ENCODE data around the gene TUBB3.
"Not testable (repeated sequence)": the region's sequence is repeated elsewhere in the genome, so short reads cannot be mapped to it uniquely, and the experiment has no call there.

Gene TUBB3

DNA sequence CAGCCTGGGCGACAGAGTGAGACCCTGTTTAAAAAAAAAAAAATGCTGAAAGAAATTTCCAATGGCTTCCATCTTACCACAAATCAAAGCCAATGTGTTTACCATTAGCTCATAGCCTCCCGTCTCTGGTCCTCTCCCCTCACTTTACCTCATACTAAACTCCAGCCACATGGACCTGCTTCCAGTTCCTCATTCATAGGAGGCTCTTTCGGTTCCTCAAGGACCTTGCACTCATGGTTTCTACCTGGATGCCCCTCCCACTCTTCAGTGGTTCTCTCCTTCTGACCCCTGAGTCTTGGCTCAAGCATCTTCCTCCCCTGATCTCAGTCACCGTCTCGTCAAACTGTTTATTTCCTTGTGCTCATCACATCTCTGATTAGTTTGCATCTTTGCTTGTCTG lies 21.6 kb downstream of the TUBB3 start:
- FAIRE-seq, result no peak

DNA sequence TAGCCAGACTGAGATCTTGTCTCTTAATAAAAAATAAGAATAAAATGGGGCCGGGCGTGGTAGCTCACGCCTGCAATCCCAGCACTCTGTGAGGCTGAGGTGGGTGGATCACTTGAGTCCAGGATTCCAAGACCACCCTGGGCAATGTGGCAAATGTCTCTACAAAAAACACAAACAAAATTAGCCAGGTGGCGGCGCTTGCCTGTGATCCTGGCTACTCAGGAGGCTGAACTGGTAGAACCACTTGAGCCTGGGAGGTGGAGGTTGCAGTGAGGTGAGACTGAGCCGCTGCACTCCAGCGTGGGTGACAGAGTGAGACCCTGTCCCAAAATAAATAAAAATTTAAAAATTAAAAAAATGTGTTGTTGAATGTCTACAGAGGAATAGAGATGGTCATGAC lies 22.5 kb downstream of the TUBB3 start:
- no peak for FAIRE-seq

DNA sequence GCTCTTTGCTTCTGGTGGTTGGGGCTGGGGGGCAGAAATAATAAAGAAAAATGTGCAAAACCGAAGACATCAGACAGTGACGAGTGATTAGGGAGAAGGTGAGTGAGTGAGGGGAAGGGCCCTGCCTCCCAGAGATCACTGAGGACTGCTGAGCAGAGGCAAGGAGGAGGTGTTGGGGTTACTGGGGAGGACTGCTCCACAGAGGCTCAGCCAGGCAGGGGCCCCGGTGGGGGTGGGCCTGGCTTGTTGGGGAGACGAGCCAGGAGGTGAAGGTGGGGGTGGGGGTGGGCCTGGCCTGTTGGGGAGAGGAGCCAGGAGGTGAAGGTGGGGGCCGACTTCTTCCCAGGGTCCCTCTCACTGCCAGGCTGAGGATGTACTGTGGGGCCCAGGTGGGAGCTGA lies 23.4 kb downstream of the TUBB3 start:
- no peak for FAIRE-seq

DNA sequence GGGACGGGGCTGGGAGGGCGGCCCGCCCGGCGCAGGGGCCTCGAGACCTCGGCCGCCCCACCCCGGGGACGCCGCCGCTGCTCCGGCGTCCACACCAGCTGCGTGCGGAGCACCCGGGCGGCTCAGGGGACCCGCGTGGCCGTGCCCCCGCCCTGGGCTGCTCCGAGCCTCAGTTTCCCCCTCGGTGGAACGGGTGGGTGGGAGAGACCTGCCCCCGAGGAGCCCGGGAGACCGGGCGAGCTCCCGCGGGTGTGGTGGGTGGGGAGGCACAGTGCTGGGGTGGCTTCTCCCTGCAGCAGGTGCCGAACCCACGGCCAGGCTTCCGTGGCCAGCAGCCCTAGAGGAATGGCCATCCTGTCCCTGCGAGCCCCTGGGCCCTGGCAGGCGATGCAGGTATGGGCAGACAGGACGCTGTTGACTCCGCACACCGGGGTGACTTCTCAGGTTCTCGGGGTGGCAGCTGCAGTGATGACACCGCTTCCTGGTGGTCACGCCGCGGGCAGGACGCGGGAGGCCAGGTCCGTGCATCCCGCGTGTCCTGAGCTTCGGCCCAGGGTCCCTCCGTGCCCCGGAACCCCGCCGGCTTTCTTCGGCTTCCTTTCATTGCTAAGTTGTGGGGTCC lies 26.1 kb downstream of the TUBB3 start:
- FAIRE-seq, result no peak

DNA sequence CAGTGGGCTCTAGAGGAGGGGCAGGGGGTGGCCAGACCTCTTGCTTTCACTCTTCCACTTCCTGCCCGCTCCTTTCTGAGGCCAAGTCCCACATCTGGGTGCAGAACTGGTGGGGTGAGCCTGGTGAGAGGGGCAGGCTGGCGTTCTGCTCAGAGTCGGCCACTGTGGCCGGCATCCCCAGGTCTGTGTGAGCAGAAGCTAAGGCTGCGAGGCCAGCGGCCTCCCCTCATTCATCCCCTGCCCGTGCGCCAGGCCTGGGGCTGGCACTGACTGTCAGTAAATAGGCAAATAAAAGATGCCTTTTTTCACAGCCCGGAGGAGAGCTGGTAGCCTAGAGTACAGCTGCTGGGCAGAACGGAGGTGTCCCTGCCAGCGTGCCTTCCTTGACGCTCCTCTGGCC lies 26.6 kb downstream of the TUBB3 start:
- FAIRE-seq, result no peak

DNA sequence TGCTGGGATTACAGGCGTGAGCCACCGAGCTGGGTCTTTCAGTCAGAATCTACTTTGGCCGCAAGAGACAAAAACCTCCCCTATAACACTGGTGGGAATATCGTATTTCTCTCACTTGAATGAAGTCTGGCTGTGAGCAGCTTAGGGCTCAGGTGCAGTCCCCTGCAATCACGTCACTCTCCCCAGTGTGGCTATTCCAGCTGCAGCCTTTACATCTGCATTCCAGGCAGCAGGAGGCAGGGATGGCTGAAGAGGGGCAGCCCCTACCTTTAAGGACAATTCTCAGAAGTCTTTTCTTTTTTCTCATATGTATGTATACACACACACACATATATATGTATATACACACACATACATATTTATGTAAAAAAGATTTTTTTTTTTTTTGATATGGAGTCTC lies 28.4 kb downstream of the TUBB3 start:
- FAIRE-seq, result no peak

DNA sequence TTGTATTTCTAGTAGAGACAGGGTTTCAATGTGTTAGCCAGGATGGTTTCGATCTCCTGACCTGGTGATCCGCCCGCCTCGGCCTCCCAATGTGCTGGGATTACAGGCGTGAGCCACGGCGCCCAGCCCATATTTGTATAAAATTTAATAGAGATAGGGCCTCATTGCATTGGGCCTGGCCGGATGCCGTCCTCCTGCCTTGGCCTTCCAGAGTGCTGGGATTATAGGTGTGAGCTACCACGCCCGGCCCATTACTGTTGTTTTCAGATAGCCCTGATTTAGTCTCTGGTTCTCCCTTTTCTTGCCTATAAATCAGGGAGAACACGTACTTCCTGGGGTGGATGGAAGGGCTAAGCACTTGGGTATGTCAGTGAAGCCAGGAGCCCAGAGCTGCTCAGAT lies 28.9 kb downstream of the TUBB3 start:
- no peak for FAIRE-seq

DNA sequence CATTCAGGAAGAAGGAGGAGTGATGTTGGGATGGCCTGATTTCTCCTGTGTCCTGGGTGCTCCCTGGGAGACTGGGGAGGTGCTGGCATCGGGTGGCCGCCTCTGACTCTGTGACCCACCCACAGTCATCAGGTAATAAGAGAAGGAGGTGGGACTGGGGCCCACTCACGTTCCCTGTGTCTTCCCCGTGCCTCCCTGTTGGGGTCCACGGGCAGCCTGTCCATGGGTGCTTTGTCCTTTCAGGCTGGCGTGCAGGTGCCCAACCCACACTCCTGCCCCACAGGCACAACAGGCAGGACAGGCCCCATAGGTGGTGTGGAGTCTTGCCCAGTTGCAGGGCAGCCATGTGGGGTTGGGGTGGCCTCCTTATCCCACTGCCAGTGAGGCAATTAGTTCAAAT lies 29.4 kb downstream of the TUBB3 start:
- FAIRE-seq, result no peak

DNA sequence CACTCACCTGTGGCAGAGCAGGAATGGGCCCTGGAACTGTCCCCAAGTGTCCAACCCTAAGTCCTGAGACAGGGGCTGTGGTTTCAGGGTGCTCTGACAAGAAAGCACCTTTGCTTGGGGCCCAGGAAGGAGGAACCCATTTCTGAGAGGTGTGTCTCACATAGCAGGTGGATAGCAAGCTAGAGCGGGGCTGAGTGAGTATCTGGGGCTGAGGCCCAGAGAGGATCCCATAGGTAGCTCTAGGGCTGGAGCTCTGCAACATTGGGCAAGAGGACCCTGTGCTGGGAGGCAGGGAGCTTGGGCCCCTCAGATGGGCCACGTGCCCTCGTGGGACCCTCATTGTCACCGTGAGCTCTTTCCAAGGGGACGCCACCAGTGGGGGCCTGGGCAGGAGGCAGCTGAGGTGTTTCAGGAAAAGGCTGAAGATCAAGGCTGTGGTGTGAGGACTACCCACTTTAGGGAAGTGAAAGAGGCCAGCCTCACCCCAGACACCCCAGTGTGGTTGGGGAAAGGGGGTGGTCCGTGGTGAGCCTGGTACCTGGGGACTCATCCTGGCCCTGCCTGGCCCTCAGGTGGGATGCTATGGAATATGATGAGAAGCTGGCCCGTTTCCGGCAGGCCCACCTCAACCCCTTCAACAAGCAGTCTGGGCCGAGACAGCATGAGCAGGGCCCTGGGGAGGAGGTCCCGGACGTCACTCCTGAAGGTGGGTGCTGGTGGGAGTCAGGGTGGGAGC lies 30.7 kb downstream of the TUBB3 start:
- FAIRE-seq, result no peak

DNA sequence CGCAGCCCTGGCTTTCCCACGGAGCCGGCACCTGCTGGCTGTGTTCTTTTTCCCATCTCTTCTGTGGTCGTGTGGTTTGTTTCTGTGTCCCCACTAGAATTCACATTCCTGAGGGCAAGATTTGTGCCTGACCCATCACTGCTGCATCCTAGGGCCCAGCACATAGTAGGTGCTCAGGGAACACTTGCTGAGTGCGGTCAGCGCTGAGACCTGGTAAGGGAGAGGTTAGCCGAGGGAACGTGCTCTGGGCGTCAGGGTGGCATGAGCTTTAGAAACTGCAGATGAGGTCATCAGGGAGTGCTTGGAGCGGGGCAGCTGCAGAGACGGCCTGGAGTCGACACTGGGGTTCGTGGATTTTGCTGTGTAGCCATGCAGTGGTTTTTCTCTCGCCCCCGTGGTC lies 31.3 kb downstream of the TUBB3 start:
- FAIRE-seq, result no peak

DNA sequence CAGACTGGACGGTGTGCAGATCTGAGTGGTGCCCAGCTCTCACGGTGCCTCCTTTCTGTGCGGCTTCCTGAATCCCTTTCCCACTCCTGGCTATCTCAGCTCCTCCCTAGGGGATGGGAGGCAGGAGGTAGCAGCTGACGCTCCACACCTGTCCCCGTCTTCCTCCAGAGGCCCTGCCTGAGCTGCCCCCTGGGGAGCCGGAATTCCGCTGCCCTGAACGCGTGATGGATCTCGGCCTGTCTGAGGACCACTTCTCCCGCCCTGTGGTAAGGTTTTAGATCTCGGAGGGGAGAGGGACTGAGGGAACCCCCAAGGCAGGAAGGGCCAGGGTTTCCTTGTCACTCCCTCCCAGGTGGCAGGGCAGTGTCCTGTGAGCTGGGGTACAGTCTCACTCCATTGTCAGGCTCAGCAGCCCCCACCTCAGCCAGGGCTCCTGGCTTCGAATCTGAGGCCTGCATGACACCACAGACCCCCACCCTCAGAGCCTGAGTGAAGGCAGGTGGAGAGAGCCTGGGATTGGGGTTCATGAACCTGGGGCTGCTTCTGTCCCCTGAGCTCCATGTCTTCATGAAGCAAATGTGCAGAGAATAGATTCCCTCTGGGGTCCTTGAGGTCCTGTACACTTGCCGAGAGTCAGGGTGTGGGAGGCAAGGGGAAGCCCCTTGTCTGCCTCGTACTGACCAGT lies 32.0 kb downstream of the TUBB3 start:
- FAIRE-seq, result no peak

DNA sequence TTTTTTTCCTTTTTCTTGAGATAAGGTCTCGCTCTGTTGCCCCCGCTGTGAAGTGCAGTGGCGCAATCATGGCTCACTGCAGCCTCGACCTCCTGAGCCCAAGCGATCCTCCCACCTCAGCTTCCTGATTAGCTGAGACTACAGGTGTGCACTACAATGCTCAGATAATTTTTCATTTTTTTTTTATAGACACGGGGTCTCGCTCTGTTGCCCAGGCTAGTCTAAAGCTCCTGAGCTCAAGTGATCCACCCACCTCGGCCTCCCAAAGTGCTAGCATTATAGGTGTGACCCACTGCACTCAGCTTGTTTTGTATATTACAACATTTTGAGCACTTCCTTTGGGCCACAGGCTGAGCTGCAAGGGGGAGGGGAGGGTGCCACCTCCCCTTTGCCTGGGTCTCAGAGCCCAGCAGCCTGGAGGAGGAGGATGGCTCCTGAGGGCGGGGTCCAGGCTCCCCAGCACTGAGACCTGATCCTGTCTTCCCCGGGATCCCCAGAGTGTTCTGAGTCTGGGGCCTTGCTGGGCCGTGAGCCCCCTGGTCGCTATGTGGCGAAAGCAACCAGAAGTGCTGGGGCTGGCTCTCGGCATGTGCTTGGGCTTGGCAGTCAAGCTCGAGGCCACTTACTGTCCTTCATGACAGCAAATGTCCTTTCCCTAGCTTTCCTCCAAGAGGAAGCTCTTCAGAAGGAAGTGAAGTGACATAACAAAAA lies 33.5 kb downstream of the TUBB3 start:
- no peak for FAIRE-seq

DNA sequence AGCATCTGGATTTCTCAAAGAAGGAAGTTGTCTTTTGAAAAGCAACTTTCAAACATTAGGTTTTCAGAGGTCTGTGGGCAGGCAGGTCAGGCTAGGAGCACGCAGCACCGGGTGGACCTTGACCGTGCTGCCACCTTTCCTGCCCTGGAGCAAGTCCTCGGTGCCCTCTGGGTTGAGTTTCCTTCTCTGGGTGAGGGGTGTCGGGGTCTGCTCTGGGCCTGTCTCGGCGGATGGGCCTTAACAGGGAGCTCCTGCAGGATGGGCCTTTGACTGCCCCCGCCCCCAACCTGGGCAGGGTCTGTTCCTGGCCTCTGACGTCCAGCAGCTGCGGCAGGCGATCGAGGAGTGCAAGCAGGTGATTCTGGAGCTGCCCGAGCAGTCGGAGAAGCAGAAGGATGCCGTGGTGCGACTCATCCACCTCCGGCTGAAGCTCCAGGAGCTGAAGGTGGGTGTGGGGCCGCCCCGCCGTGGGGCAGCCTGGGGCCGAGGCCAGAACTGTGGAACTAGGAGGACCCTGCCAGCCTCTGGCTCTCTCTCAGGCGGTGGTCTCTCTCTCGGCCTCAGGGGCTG lies 34.2 kb downstream of the TUBB3 start:
- no peak for FAIRE-seq

DNA sequence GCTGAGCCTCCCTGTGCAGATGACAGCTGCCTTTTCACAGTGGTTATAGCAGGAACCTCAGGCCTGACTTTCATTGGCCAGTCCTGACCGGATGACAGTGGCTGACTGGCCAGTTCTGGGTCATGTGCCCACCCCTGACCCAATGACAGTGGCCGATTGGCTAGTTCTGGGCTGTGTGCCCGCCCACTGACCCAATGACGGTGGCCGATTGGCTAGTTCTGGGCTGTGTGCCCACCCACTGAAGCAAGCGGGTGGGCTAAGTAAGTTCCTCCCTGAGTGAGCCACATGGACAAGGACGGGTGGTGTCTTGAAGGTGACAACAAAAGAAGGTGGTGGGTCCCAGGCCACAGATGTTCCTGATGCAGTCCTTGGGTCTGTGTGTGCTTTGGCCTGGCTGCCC lies 34.9 kb downstream of the TUBB3 start:
- no peak for FAIRE-seq

DNA sequence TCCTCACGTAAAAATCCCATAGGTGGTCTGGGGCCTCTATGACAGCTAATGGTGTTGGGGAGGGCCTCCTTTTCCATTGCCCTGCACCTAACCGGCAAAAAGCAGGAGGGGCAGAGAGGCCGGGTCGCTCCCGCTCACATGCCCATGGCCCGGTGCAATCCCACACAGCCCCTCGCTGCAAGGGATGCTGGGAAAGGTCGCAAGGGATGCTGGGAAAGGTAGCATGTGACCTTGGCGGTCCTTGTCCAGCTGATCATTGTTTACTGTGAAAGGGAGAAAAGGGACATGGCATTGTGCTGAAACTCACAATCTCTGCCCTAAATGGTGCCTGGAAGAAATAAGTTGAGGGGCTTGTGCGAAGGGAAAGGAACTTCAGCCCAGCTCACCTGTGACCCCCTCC lies 35.5 kb downstream of the TUBB3 start:
- no peak for FAIRE-seq

DNA sequence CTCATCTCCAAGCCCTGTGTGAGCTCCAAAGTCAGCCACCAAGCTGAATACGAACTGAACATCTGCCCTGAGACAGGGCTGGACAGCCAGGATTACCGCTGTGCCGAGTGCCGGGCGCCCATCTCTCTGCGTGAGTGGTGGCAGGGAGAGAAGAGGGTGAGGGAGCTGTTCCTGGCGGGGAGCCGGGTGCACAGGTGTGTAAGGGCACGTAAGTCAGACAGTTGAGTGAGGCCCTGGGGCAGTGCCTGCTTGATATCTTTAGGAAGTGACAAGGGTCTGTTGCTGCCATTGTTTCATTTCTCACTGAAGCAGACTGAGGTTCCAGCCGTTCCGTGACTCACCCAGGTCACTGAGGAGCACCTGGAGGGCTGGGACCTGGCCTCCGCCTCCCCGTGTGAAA lies 37.8 kb downstream of the TUBB3 start:
- FAIRE-seq, result no peak

DNA sequence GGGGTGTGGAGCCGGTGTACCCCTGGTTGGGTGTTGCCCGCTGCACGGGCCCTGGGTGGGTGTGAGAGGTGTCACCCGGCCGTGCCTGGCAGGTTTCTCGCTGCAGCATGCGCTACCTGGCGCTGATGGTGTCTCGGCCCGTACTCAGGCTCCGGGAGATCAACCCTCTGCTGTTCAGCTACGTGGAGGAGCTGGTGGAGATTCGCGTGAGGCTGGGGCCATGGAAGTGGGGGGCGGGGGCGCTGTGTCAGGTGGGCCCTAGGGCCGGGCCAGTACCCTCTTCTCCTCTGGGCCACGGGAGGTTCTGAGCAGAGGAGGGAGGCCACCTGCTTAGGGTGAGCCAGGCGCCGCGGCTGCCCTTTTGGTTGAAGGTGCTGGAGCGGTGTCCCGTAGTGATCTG lies 38.8 kb downstream of the TUBB3 start:
- FAIRE-seq, result no peak

DNA sequence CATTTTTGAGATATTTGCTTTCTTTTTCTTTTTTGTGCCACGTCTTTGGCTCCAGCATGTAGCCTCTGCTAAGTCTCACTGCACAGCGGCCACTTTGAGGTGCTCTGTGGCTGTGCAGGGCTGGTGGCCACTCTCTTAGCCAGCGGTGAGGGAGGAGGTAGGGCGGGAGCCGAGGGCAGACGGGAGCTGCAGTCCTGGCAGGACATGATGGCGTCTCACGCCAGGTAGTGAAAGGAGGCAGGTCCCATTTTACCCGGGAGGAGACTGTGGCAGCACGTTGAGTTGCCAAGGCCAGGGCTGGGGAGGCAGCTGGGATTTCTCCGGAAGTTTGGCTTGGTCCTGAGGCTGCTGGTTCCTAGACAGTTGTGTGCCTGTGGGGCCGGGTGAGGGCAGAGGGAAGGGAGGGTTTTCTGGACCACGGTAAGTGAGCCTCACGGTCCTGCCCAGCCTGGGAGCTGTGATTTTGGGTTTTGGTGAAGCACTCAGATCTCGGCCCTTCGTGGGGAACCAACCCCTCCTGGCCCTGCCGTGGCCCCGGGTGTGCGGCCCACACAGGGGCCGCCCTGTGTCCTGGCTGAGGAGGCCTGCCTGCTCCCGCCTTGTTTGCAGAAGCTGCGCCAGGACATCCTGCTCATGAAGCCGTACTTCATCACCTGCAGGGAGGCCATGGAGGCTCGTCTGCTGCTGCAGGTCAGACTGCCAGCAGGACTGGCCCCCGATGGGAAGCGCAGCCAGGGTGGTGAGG lies 39.8 kb downstream of the TUBB3 start:
- FAIRE-seq, result no peak

DNA sequence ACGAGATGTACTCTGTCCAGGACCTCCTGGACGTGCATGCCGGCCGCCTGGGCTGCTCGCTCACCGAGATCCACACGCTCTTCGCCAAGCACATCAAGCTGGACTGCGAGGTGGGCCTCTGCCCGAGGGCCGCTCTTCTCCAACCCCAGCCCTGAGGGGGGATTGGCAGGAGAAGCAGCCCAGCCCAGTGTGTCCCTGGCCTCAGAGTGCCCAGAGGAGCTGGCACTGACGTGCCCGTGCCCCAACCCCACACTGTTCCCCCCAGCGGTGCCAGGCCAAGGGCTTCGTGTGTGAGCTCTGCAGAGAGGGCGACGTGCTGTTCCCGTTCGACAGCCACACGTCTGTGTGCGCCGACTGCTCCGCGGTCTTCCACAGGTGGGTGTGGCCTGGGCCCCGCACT lies 41.1 kb downstream of the TUBB3 start:
- no peak for FAIRE-seq

DNA sequence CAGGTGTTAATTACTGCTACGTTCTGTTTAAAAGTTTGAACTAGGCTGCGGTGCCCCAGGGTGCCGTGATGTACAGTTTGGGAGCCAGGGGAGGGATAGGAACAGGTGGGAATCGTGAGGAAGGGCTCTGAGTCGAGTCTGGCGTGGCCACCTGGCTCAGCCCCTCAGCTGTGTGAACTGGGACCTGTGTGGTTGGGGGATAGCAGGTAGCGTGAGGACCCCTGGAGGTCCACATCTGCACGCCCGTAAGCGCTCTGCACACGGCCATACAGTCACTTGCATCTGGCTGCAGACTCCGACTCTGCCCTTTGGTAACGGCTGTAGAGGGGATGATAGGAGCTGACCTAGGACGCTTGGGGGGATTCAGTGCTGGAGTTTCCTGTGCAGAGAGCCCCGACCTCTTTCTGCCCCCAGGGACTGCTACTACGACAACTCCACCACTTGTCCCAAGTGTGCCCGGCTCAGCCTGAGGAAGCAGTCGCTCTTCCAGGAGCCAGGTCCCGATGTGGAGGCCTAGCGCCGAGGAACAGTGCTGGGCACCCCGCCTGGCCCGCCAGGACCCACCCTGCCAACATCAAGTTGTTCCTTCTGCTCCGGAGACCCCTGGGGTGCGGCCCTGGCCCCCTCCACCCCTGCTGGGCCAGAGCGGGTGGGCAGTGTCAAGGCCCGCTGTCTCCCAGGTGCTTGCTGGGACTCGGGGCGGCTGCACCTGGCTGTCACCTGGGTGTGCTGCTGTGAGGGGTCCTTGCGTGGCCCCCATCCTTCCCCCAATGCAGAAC lies 42.5 kb downstream of the TUBB3 start:
- FAIRE-seq, result no peak

DNA sequence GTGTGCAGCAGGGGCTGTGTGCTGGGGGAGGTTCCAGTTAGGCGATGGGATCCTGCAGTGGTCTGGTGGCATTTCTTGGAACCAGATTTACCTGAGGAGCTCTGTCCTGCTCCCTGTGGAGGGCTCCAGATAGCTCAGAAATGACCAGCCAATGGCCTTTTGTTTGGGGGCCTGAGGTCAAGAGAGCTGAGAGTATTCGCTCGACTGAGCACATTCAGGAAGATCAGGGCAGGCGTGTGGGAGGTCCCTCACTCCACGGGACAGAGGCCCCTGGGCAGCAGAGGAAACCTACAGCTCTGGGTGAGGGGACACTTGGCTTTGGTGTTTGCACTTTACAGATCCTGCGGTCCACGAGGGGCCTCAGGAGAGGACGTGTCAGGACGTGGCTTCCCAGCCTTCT lies 43.6 kb downstream of the TUBB3 start:
- FAIRE-seq, result no peak

DNA sequence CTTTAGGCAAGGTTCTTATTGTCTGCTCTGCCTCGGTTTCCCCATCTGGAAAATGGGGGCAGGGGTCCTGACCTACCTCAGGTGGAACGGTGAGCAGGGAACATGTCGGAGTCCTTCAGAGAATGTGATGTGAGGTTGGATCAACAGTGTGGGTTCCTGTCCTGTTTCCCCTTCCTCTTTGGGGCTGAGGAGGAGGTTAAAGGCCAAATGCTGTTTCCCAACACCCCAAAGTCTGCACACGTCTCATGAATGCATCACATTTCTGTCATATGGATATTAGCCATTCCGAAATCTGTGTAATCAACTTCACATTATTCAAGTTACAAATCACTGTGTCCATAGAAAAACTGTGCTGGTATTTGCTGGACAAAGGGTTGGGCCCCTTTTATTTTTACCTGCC lies 44.3 kb downstream of the TUBB3 start:
- FAIRE-seq, result not testable (repeated sequence)
